DND-41 (cell line): ENCODE results near the gene NNMT.

Experiments
- ATAC-seq: fragments of 200-7000 bp; cut with Tn5 transposase; 3 replicates; pipeline ENCODE4 v1.9.1; 2021; ENCODE audit warnings: low read depth; ENCODE audit not compliant: insufficient read depth
- DNase-seq: peaks from one replicate; pipeline ENCODE4 v3.0.0-alpha.2; 2020
- H2AFZ ChIP-seq: 2 replicates; pipeline ENCODE4 v1.6.0; 2012; ENCODE audit warnings: low read depth, low read length
- H3K27ac ChIP-seq: 2 replicates; pipeline ENCODE4 v1.5.1; 2012; ENCODE audit warnings: low read length, inconsistent platforms
- H3K27me3 ChIP-seq: fragments of 200-600 bp; sonication (generic); 2 replicates; pipeline ENCODE4 v1.6.0; 2012; ENCODE audit warnings: low read length, mild to moderate bottlenecking, inconsistent platforms; ENCODE audit not compliant: insufficient read depth, poor library complexity
- H3K36me3 ChIP-seq: 2 replicates; pipeline ENCODE4 v1.5.1; 2012; ENCODE audit warnings: low read length, inconsistent platforms; ENCODE audit not compliant: insufficient read depth
- H3K4me1 ChIP-seq: 2 replicates; pipeline ENCODE4 v1.5.1; 2012; ENCODE audit warnings: mild to moderate bottlenecking, low read length; ENCODE audit not compliant: insufficient read depth
- H3K4me2 ChIP-seq: 2 replicates; pipeline ENCODE4 v1.6.0; 2012; ENCODE audit warnings: mild to moderate bottlenecking, moderate library complexity, low read length, inconsistent platforms; ENCODE audit not compliant: insufficient read depth
- H3K4me3 ChIP-seq, 2 experiments: fragments of 200-600 bp in 1 of 2; shearing (Covaris generic) in 1 of 2; 2 replicates each; pipeline ENCODE4 v1.5.1; 2012 to 2016; ENCODE audit warnings: inconsistent platforms in 2 of 2, low read length in 2 of 2, mild to moderate bottlenecking in 2 of 2, low read depth in 1 of 2, moderate library complexity in 1 of 2
- H3K79me2 ChIP-seq: 2 replicates; pipeline ENCODE4 v1.6.0; 2012; ENCODE audit warnings: low read length, inconsistent platforms; ENCODE audit not compliant: insufficient read depth
- H3K9ac ChIP-seq: 2 replicates; pipeline ENCODE4 v1.6.0; 2012; ENCODE audit warnings: low read depth, mild to moderate bottlenecking, inconsistent platforms, low read length, moderate library complexity
- H3K9me3 ChIP-seq: 2 replicates; pipeline ENCODE4 v1.5.1; 2012; ENCODE audit warnings: low read length, moderate library complexity, mild to moderate bottlenecking, inconsistent platforms; ENCODE audit not compliant: insufficient read depth, severe bottlenecking
- H4K20me1 ChIP-seq: 2 replicates; pipeline ENCODE4 v1.6.0; 2012; ENCODE audit warnings: low read length; ENCODE audit not compliant: insufficient read depth
- EZH2 ChIP-seq: IDR thresholded peaks from 3 replicates; pipeline ENCODE4 v1.6.1; 2012; ENCODE audit warnings: borderline replicate concordance, low read depth, mild to moderate bottlenecking, moderate library complexity, low read length, inconsistent platforms; ENCODE audit not compliant: severe bottlenecking
- TF ChIP-seq, protein P1 (sequence below): IDR thresholded peaks from 2 replicates; pipeline ENCODE4 v1.5.1; 2012; ENCODE audit warnings: borderline replicate concordance, low read length, moderate library complexity, mild to moderate bottlenecking; ENCODE audit not compliant: poor library complexity, severe bottlenecking; ENCODE audit errors: extremely low read depth

Gene NNMT

GRCh38 chr11:114297806-114298709 is 1.9 kb downstream of the NNMT start:
- no peaks in the 10 kb centered on the region for H3K36me3 ChIP-seq
- H3K79me2 ChIP-seq: no peaks in the 10 kb centered on the region
- no peak overlapping the region for H2AFZ ChIP-seq
- no peak for ATAC-seq
- TF ChIP-seq EZH2: no peak
- TF ChIP-seq, protein P1, sequence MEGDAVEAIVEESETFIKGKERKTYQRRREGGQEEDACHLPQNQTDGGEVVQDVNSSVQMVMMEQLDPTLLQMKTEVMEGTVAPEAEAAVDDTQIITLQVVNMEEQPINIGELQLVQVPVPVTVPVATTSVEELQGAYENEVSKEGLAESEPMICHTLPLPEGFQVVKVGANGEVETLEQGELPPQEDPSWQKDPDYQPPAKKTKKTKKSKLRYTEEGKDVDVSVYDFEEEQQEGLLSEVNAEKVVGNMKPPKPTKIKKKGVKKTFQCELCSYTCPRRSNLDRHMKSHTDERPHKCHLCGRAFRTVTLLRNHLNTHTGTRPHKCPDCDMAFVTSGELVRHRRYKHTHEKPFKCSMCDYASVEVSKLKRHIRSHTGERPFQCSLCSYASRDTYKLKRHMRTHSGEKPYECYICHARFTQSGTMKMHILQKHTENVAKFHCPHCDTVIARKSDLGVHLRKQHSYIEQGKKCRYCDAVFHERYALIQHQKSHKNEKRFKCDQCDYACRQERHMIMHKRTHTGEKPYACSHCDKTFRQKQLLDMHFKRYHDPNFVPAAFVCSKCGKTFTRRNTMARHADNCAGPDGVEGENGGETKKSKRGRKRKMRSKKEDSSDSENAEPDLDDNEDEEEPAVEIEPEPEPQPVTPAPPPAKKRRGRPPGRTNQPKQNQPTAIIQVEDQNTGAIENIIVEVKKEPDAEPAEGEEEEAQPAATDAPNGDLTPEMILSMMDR: no peak
- no peak overlapping the region for H3K4me3 ChIP-seq
- H3K9me3 ChIP-seq: no peaks in the 10 kb centered on the region
- DNase-seq: no peak
- H3K4me1 ChIP-seq: no peaks in the 10 kb centered on the region
- H3K4me2 ChIP-seq: no peak overlapping the region
- no peaks in the 10 kb centered on the region for H3K27me3 ChIP-seq
- no peak overlapping the region for H3K27ac ChIP-seq
- H3K9ac ChIP-seq: no peak overlapping the region
- no peaks in the 10 kb centered on the region for H4K20me1 ChIP-seq

GRCh38 chr11:114298710-114299109 is 2.5 kb downstream of the NNMT start:
- Histone ChIP-seq H3K9me3 (no peaks in the 10 kb centered on the region), H3K36me3 (no peaks in the 10 kb centered on the region), H2AFZ (no peak overlapping the region), H4K20me1 (no peaks in the 10 kb centered on the region), H3K9ac (no peak overlapping the region), H3K27me3 (no peaks in the 10 kb centered on the region), H3K27ac (no peak overlapping the region), H3K4me3 (no peak overlapping the region), H3K79me2 (no peaks in the 10 kb centered on the region), H3K4me1 (no peaks in the 10 kb centered on the region), H3K4me2 (no peak overlapping the region)
- ATAC-seq (no peak), DNase-seq (no peak)
- no peak for TF ChIP-seq EZH2
- TF ChIP-seq, protein P1: no peak

GRCh38 chr11:114301088-114301487 is 4.9 kb downstream of the NNMT start:
- Histone ChIP-seq H3K9ac (no peak overlapping the region), H4K20me1 (no peaks in the 10 kb centered on the region), H3K27ac (no peak overlapping the region), H3K36me3 (no peaks in the 10 kb centered on the region), H3K4me1 (no peaks in the 10 kb centered on the region), H3K9me3 (no peaks in the 10 kb centered on the region), H2AFZ (no peak overlapping the region), H3K27me3 (no peaks in the 10 kb centered on the region), H3K4me3 (no peak overlapping the region), H3K4me2 (no peak overlapping the region), H3K79me2 (no peaks in the 10 kb centered on the region)
- no peak for ATAC-seq
- DNase-seq: no peak
- TF ChIP-seq, protein P1: no peak
- no peak for TF ChIP-seq EZH2
